Astrocyte (in vitro differentiated cells and primary cell): Measurements from ENCODE around the gene PEMT.

Source experiments
- CTCF ChIP-seq: IDR thresholded peaks from 2 replicates; pipeline ENCODE4 v1.5.1; 2011; ENCODE audit warnings: low read depth, mild to moderate bottlenecking, inconsistent platforms, low read length, moderate library complexity; ENCODE audit not compliant: insufficient read depth
- EZH2 ChIP-seq: IDR thresholded peaks from 2 replicates; pipeline ENCODE4 v1.6.1; 2012; ENCODE audit warnings: mild to moderate bottlenecking, low read length, inconsistent platforms; ENCODE audit not compliant: insufficient read depth

- no peak for TF ChIP-seq CTCF
- TF ChIP-seq EZH2, result no peak
These were observed 10.0 kb downstream of the PEMT start for GRCh38 chr17:17581509-17581908.
